ENCODE results near the gene SOWAHC.

The SOWAHC gene

DNA sequence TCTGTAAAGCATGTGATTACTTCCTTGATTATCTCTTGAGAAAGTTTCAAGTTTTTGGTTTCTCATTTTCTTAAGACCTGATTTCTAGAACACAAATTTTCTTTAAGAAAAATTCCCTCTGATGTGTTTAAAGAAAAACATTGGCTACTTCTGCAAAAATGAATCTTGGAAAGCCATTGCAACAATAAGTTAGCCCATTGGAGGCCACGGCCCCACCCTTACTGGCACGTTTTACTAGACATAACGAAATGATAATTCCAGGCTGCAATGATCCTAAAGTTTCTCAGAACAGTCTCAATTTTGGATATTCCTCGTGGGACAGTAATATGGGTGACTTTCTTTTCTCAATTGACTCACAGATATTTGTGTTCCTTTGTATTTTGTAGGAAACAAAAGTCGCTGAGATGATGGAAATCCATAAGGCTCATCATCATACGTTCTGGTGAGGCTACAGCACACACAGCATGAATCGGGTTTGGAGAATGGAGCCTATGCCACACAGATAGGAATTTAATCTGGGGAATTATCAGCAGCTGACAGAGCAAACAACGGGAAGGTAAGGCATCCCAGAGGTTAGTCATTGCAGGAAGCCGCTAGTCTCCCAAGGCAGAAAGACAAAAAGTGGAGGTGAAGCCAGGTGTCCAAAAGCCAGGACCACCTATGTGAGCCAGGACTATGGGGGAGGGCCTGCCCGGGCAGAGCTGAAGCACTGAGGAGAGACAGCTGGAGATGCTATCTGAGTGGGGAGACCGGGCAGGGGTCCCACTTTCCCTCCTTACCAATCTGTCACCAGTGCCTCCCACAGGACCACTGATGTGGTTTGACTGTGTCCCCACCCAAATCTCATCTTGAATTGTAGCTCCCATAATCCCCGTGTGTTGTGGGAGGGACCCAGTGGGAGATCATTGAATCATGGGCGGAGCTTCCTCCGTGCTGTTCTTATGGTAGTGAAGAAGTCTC lies 35.9 kb downstream of the SOWAHC start:
- no peak overlapping the region for H3K4me3 ChIP-seq (ENCODE audit: low read depth, low read length)

DNA sequence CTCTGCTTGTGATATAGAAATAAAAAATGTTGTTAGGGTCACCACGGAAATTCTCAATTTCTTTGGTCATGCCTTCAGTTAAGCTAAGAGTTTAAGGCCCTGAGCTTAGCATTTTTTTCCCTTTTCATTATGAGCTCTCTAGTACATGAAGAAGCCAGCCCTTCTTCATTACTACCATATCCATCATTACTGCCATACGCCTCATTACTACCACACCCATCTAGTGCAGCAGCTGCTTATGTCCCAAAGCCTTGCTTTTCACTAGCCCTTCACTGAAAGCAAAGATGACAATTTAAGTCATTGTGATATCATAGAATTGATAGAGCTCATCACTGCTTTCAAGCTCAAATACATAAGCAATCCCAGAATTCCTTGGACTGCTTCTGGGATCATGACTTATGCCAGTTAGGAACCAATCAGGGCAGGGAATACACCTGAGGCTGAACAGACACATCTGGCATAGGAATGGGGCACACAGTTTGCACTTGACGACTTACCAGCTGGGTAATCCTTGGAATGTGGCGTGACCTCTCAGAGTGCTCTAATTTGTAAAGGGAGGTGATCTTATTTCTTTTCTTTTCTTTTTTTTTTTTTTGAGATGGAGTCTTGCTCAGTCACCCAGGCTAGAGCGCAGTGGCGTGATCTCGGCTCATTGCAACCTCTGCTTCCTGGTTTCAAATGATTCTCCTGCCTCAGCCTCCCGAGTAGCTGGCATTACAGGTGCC lies 40.3 kb downstream of the SOWAHC start:
- TF ChIP-seq, protein P1, sequence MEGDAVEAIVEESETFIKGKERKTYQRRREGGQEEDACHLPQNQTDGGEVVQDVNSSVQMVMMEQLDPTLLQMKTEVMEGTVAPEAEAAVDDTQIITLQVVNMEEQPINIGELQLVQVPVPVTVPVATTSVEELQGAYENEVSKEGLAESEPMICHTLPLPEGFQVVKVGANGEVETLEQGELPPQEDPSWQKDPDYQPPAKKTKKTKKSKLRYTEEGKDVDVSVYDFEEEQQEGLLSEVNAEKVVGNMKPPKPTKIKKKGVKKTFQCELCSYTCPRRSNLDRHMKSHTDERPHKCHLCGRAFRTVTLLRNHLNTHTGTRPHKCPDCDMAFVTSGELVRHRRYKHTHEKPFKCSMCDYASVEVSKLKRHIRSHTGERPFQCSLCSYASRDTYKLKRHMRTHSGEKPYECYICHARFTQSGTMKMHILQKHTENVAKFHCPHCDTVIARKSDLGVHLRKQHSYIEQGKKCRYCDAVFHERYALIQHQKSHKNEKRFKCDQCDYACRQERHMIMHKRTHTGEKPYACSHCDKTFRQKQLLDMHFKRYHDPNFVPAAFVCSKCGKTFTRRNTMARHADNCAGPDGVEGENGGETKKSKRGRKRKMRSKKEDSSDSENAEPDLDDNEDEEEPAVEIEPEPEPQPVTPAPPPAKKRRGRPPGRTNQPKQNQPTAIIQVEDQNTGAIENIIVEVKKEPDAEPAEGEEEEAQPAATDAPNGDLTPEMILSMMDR (IDR thresholded peaks at IDR 0.05; ENCODE audit: low read depth, low read length) = no peak

More for the DNA sequence above, 35.9 kb downstream of the SOWAHC start:
- TF ChIP-seq, protein P1 (IDR thresholded peaks at IDR 0.05; ENCODE audit: low read depth, low read length) = no peak

DNA sequence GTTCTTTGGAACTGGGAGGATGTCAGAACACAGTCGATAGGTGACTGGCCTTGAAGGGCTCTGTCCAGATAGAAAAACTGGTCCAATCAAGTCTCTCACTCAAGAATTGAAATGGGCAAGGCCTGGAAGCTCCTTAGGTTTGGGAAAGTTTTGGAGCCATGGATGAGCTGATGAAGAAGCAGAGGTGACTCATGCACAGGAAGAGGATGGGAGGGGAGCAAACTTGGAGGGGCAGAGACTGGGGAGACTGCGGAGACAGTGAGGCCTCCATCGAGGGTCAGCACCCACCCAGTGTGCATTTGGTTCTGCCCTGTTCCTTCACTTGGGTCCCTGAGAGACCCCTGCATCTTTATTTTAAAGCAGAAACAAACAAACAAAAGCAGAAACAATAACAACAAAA lies 41.1 kb downstream of the SOWAHC start:
- H3K4me3 ChIP-seq (ENCODE audit: low read depth, low read length) = no peak overlapping the region
- TF ChIP-seq, protein P1 (IDR thresholded peaks at IDR 0.05; ENCODE audit: low read depth, low read length) = no peak

More for the DNA sequence above, 40.3 kb downstream of the SOWAHC start:
- no peak overlapping the region for H3K4me3 ChIP-seq (ENCODE audit: low read depth, low read length)

DNA sequence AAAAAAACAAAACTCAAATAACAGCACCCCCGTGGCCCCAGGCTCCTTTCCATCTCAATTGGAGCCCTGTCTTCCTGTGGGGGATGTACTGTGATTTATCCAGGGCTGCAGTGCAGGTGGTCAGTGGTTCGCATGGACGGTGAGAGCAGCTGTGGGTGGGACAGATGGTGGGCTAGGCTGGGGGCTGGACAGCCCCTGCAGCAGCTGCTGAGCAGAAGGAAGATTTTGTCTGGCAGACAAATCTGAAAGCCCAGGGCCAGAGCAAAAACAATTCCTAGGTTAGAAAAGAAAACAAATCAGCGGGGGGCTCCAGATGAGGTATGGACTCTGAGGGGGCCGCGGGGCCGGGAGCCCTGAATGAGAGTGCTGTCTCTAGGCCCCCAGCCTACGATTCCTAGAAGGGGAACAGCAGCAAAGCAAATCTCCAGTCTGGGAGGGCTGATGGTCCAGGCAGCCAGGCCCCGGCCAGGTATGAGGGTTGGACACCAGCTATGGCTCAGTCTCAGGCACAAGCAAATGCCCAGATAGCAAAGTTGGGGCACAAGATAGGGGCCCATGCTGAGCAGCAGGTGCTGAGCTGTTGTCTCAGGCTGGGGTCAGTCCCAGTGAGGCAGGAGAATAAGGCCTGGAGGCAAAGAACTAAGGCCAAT lies 45.4 kb downstream of the SOWAHC start:
- H3K4me3 ChIP-seq (ENCODE audit: low read depth, low read length) = no peak overlapping the region
- TF ChIP-seq, protein P1 (IDR thresholded peaks at IDR 0.05; ENCODE audit: low read depth, low read length) = no peak

DNA sequence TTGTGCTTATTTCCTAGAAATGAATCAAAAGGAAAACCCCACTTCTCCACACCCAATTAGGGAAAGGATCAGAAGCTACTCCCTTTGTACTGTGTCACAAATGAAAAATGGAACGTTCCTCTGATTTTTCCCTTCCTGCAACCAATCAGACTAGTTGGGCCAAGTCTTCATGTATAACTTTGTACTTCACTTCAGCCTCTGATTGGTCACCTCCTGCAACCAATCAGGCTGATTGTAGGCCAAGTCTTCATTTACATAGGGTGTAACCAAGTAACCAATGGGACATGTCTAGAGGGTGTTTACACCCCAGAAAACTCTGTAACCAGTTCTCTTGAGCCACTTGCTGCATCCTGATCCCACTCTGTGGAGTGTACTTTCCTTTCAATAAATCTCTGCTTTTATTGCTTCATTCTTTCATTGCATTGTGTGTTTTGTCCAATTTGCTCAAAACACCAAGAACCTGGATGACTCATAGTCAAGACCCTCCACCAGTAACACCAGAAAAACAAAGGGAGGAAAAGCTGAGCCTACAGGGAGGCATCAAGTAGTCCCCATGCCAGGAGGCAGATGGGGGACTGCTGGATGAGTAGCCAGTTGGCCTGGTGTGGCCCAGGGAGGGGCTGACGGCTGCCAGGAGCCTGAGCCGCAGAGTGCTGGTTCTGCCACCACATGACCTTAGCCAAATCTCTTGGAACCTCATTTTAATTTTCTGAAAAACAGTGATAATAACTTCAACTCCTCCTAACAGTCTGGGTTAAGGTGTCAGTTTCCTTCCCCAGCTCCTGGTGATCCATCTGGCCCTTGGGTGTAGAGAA lies 46.1 kb downstream of the SOWAHC start:
- no peak overlapping the region for H3K4me3 ChIP-seq (ENCODE audit: low read depth, low read length)
- TF ChIP-seq, protein P1 (IDR thresholded peaks at IDR 0.05; ENCODE audit: low read depth, low read length) = no peak

DNA sequence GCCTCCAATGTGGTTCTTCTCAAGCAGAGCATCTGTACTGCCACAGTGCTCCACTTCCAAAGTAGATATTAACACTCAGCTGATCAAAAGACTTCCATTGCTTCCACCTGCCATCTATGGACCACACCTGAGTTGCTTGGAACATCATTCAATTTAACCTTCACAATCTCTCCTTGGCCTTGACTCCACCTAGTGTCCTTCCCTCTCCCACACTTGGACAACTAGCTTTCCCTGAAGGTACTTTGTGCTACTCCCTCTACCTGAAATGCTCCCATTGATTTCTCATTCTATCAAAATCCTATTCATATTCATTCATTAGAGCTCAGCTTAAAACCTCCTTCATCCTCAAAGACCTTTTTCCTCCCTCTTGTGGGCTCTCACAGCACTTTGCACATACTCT lies 48.7 kb downstream of the SOWAHC start:
- TF ChIP-seq, protein P1 (IDR thresholded peaks at IDR 0.05; ENCODE audit: low read depth, low read length) = no peak

More for the DNA sequence above, 48.7 kb downstream of the SOWAHC start:
- no peak overlapping the region for H3K4me3 ChIP-seq (ENCODE audit: low read depth, low read length)
